ENCODE results near the gene MBP.

GRCh38 chr18:77134611-77135010 is 2.0 kb upstream of the MBP start:
- TF ChIP-seq, protein P1, sequence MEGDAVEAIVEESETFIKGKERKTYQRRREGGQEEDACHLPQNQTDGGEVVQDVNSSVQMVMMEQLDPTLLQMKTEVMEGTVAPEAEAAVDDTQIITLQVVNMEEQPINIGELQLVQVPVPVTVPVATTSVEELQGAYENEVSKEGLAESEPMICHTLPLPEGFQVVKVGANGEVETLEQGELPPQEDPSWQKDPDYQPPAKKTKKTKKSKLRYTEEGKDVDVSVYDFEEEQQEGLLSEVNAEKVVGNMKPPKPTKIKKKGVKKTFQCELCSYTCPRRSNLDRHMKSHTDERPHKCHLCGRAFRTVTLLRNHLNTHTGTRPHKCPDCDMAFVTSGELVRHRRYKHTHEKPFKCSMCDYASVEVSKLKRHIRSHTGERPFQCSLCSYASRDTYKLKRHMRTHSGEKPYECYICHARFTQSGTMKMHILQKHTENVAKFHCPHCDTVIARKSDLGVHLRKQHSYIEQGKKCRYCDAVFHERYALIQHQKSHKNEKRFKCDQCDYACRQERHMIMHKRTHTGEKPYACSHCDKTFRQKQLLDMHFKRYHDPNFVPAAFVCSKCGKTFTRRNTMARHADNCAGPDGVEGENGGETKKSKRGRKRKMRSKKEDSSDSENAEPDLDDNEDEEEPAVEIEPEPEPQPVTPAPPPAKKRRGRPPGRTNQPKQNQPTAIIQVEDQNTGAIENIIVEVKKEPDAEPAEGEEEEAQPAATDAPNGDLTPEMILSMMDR (IDR thresholded peaks at IDR 0.05; ENCODE audit: low read length), result no peak
- TF ChIP-seq EZH2 (IDR thresholded peaks at IDR 0.05; ENCODE audit: borderline replicate concordance, low read length), result no peak
